Erythroblast (primary cell): Measurements from ENCODE around the gene FAM161A.

ENCODE experiments used
- DNase-seq, 2 experiments: peaks; one replicate each; lab custom pipeline; 2025; lab: John Stamatoyannopoulos, UW
- GATA1 ChIP-seq: IDR thresholded peaks from 2 replicates; pipeline ENCODE4 v1.6.1; 2011; ENCODE audit warnings: low read depth, mild to moderate bottlenecking, control low read depth, low read length, moderate library complexity
- POLR2A ChIP-seq: IDR thresholded peaks from 2 replicates; pipeline ENCODE4 v1.6.1; 2011; ENCODE audit warnings: mild to moderate bottlenecking, low read length

Gene FAM161A

GRCh38 chr2:61786876-61787275 lies 67.0 kb downstream of the FAM161A start:
- TF ChIP-seq POLR2A (no peak), GATA1 (no peak)
- no peak for DNase-seq

GRCh38 chr2:61785583-61785982 lies 68.3 kb downstream of the FAM161A start:
- no peak for DNase-seq
- TF ChIP-seq POLR2A (no peak), GATA1 (no peak)

GRCh38 chr2:61784643-61785042 lies 69.2 kb downstream of the FAM161A start:
- no peak for DNase-seq
- no peak for TF ChIP-seq GATA1

- TF ChIP-seq POLR2A = no peak
- TF ChIP-seq GATA1 = no peak
- no peak for DNase-seq
Measured at GRCh38 chr2:61775956-61776570, 77.8 kb downstream of the FAM161A start.
